Mesenteric fat pad (tissue), 1 donor: ENCODE data around the gene CALN1. TPM values are rescaled to one million over a fixed set of nuclear protein-coding genes. Genes with fewer than 3 reads are reported as not detected.

Experiments
- DNase-seq: peaks from one replicate; pipeline ENCODE4 v3.0.0-alpha.2; 2020; ENCODE audit warnings: low spot score
- total RNA-seq: library from RNA; stranded (reverse); fragmentation: NEBNext Ultra II Directional; extraction: Animal tissue kit (Norgen Biotek cat#: 25700); gene quantifications from one replicate; pipeline ENCODE4 v1.2.1, GENCODE V29; 2021
- donor health status: DM: yes; HTN: yes; CAD: no.

Gene CALN1
- total RNA-seq, 1 donor from 2014 or later, result not detected

DNA sequence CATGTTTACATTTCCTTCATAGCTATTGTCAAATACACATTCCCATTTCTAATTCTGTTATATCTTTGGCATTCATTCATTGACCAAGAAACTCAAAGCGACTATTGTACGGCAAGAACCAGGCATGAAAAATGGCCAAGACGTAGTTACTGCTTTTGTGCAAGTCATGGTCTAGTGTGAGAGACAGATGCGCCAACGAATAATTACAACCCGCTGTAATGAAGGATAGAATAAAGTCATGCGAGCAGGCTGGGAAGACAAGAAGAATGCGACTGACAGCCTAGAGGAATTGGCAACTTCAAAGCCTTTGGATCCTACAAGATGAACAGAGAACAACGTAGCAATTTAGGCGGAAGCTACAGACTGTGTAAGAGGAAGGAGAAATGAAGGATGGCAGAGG, 221.2 kb downstream of the CALN1 start:
- no peak for DNase-seq

DNA sequence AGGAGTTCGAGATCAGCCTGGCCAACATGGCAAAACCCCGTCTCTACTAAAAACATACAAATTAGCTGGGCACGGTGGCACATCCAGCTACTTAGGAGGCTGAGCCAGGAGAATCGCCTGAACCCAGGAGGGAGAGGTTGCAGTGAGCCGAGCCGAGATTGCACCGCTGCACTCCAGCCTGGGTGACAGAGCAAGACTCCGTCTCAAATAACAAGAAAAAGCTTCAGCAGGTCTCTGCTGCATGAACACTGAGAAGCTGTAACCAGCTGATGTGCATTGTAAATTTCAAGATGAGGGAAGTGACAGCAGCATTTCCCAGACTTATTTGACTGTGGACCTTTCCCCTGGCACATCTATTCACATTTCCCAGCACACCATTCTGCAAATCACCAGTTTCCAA, 222.0 kb downstream of the CALN1 start:
- no peak for DNase-seq

DNA sequence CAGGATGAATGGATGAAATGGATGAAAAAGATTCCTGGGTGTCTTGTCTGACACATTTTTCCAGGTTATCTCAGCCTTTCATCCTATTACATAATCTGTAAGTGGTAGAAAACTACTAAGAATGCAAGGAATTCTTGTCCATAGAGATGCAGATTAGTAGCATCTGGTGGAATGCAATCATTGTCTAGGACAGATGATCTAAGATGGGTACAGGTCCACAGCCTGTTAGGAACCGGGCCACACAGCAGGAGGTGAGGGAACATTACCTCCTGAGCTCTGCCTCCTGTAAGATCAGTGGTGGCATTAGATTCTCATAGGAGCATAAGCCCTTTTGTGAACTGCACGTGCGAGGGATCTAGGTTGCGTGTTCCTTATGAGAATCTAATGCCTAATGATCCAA, 225.0 kb downstream of the CALN1 start:
- no peak for DNase-seq

DNA sequence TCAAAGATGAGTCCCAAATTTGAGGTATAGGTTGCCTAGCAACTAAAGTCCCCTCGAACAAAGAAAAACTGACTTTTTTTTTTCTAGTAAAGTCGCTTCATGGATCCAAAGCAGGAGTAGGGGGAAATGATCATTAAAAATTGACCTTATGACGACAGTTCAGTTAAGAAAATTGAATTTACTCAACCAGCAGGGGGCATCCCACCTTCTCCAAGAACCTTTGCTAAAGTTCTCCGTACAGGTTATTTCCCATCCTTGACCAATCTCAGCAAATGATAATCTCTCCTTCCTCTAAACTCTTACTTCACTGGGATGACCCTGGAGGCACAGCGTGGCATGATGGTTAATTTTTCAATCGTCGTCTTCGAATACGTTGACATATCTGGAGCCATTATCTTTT, 228.3 kb downstream of the CALN1 start:
- no peak for DNase-seq

DNA sequence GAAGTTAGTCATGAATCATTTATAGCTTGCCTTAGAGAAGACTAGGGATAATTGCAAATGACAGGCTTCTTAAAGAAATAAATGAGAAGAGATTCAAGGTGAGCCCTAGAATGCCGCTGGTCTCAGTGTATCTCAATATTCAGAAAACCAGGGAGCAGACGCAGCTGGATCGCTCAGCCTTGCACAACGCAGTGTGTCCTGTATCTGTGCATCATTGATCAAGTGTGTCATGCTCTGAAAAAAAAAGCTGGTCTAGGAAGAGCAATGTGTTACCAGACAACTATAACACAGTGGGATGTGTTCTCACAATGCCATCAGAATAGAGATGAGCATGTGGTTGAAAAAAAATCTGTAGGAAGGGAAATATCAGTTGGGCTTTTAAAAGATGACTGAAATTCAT, 230.1 kb downstream of the CALN1 start:
- DNase-seq, result no peak

DNA sequence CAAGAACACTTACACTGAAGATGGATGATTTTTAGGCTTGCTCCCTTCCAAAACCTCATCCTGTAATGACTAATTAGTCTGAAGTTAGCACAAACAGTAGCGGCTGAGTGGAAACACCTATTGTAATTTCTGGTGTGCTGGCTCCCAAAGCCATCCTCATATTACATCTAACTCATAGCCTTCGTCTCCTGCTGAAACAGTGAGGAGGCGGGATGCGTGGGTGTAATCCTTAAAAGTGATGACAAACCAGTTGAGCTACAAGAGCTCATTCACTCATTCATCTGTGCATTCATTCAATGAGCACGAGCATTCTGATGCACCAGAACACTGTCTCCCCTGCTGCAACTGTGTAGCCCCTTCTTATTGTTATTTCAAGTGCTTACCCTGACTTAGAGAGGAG, 235.3 kb downstream of the CALN1 start:
- DNase-seq, result no peak

DNA sequence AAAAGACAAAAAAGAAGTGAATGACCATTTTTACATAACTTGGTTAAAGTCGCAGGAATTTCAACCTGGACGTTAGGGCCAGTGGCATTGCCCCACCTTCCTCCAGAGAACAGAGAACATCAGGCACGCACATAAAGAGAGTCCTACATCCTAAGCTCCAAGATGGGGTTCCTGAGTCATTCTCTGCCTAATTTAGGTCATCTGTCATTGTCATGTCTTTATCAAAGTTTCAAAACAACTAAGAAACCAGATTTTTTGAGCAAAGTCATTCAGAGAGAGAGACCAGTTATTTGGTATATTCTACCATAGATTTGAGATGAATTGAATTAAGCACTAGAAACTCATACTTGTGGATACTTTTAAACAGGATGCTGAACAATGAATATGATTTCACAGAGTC, 241.7 kb downstream of the CALN1 start:
- no peak for DNase-seq

DNA sequence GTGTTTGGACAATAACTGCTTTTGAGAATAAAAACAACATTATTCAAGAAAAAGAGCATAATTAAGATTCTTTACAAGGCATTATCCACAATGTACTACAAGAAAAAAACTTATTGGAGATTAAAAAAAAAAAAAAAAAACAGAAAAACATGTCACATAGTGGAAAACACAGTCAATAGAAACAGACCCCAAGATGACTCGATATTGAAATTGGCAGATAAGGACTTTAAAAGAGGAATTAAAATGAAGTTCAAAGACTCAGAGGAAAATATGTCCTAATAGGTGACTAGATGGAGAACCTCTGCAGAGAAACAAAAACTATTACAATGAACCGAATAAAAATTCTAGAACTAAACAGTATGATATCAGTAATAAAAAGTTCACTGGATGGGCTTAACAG, 248.9 kb downstream of the CALN1 start:
- DNase-seq, result no peak

DNA sequence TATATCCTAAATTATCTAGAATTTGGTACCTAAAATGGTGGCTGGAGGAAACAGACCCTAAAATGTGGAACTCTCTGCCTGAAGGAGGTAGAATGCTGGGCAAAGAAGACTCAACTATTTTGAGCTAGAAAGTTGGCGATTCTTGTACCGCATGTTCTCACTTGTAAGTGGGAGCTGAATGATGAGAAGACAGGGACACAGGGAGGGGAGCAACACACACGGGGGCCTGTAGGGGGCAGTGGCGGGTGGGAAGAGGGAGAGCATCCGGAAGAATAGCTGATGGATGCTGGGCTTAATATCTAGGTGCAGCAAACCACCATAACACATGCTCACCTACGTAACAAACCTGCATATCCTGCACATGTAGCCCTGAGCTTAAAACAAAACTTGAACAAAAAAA, 250.6 kb downstream of the CALN1 start:
- no peak for DNase-seq

DNA sequence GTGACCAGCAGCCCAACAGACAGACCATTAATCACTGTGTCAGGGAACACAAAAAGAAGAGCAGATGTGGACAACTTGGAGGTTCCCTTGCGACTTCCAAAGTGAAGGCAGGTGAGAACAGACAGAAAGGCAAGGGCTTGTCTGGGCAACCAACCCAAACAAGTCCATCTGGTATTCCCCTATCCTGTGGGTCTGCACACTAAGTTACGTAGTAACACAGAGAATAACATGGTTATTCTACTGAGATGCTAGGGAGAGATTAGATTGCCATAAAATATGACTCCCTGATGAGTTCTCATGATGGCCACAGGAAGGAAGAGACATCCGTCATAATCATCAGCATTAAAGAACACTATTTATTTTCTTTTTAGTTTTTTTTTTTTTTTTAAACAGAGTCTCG, 252.2 kb downstream of the CALN1 start:
- DNase-seq, result no peak

DNA sequence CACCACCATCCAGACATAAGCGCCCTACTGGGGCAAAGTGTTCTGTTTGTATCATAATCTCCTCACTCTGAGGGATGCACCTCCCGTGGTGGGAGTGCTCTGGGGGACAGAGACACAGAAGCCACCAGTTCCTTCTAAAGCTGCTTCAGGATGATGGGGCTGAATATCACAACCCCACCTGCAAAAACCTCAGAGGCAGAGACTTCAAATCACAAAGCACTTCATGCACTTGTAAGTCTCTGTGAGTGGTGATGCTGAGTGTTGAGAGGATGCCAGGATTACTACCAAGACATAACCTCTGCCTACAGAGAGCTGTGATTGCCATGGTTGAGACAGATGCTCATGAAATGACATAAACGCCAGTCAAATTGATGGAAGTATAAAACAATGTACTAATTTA, 255.5 kb downstream of the CALN1 start:
- DNase-seq, result no peak

DNA sequence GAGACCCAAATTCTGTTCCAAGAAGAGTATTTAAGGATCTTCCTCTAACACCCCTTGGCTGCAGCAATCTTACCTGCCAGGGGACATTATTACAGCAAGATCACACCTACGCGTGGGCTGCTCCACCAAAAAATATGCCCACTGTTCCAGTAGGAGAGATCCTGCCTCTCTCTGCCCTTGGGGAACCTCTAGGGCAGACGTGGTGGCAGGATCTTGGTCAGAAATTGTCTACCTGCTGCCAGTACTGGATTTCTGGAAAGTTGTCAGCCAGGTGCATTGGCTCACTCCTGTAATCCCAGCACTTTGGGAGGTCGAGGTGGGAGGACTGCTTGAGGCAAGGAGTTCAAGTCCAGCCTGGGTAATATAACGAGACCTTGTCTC, 259.0 kb downstream of the CALN1 start:
- DNase-seq, result no peak

DNA sequence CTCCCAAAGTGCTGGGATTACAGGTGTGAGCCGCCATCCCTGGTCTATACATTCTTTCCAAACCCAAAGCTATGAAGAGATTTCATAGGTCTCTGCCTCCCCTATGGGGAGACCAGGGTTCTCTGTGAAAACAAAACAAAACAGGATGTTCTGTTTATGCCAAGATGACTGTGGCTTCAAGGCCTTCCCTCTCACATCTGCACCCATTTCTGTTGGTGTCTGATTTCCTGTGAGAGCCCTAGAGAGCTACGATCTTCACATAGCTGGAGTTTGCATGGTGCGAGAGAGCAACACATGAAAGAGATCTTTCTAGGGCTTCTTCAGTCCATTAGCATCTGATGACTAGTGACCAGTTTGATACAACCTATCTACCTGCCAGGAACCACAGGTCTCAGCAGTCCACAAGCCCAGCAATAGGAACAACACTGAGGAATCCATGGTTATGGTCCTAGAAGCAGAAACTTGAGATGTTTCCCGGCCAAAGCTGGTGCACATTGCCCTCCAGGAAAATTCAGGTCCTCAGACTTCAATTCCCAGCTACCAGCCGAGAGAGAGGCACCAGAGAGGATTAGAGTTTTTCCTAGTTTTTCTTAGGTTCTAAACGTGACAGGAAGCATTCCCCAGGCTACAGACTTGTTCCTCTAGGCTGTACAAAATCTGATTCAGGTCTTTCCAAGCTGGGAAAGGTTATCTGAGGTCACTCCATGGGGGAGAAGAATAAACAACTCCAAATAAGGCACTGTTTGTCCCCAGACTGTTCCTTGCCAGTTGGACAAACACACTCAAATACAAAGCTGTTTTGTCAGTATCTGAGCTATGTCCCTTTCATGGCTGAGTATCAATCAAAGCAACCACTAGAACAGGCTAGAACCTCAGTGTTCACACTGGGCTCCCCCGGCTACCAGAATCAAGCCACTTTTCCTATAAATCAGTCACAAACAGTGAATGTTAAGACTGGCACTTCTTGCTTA, 259.7 kb downstream of the CALN1 start:
- no peak for DNase-seq

DNA sequence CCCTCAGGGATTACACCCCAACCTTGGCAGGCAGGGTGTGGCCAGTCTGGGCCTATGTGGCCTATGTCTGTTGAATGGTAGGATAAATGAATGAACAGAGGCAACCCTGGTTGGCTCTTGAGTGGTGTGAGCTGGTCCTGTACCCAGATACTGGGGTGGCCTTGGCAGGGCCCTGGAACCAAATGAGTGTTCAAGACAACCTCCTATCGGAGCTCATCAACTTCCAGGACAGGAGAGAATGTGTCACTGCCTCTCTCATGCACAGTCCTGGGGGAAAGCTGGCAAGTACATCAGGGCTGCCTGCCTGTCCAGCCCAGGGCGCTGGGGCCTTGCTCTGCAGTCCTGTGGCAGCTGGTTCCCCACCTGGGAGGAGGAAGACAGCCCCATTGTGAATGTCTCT, 271.6 kb downstream of the CALN1 start:
- no peak for DNase-seq

DNA sequence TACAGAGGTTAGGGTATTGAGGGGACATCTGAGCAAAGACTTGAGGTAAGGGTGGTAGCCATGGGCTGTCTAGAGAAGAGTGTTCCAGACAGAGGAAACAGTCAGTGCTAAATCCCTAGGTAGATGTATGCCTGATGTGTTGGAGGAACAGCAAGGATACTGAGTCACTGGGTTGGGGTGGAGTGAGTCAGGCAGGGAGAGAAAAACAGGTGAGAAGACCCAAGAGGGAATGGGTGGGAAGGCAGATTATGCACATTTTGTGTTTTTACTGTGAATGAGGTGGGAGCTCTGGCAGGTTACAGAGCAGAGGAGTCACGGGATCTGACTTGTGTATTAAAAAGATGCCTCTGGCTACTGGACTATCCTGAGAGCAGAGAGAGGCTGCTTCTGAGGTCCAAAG, 285.0 kb downstream of the CALN1 start:
- DNase-seq, result no peak

DNA sequence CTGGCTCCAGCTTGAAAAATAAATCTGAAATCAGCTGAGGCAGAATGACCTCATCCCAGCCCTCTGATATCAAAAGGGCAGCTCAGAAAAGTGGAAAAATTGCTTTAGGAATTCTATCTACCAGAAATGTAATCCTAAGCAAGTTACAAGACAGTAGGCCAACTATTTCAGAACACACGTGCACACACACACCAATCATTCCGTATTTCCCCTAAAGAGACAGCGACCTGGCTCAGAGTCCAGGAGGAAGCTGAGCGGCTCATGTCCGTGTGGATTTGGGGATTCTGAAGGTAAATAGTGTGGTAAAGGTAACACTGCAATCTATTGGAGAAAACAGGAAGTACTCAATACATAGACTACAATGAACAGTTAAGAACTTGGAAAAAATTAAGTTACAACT, 288.2 kb downstream of the CALN1 start:
- DNase-seq, result no peak

DNA sequence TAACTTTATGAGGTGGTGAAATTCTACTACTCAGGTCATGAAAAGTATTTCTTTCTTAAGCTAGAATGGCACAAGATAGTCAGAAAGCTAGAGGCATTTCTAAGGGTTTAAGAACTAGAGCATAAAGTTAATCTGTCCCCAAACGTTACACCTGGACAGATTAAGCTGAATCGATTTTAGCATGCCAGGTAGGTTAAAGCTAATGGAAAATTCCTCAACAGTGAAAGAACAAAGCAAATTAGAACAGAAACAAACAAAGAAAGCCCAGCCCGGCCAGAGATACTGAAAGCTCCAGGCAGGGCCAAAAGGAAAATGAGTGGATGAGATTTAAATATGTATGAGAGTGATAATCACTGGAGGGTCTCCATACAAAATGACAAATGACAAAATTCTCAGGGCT, 293.8 kb downstream of the CALN1 start:
- no peak for DNase-seq

DNA sequence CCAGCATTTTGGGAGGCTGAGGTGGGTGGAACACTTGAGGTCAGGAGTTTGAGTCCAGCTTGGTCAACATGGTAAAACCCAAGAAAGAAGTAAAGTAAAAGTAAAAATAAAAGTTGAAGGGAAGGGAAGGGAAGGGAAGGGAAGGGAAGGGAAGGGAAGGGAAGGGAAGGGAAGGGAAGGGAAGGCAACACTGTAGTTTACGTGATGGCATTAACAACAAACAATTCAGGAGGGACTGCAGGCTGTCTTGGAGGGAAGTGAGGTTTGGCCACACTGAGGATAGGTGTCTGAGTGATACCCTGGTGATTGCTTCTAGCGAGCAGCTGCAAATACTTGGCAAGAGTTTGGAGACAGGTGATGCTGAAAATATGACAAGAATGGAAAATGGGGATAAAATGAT, 298.0 kb downstream of the CALN1 start:
- no peak for DNase-seq

DNA sequence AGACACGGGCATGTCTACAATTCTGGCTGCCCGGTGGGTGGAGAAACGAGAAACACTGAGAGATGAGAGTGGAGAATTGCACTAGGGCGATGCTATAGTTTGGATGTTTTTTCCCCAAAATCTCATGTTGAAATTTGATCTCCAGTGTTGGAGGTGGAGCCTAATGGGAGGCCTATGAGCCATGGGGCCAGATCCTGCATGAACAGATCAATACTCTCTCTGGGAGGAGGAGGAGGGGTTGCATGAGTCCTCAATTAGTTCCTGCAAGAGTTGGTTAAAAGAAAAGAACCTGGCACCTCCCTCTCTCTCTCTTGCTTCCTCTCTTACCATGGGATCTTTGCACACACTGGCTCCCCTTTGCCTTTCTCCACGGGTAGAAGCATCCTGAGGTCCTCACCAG, 299.1 kb downstream of the CALN1 start:
- no peak for DNase-seq

DNA sequence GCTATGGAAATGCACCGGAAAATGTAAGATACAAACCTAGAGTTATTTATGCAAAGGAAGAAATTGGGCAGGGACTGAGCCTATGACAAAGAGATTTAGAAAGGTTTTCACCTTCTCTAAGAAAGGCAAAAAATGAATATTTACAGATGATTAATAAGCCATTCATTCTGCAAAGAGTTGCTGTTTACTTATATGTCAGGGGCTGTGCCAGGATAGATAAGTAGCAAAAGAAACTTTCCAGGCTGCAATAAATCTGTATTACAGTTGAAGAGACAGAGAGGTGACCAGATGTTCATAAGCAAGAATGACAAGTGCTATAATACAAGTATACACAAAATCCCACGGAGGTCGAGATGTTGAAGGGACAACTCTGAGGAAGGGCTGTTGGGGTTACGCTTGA, 299.6 kb downstream of the CALN1 start:
- DNase-seq, result no peak

DNA sequence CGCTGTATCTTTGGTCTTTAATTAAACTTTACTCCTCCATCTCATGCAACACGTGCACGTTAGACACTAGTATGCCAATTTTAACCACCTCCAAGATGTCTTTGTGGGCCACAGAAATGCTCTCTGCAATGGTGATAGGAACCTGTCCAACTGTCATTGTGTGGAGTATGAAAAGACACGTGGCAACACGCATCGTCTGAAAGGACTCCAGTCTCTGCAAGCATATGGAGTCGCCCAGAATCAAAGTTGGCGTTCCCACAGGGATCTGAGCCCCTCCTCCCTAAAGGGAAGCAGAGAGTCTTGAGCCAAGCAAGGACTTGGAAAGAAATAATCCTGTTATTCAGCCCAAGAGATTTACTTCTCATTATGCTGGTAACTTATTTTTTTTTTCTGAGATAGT, 301.1 kb downstream of the CALN1 start:
- no peak for DNase-seq

DNA sequence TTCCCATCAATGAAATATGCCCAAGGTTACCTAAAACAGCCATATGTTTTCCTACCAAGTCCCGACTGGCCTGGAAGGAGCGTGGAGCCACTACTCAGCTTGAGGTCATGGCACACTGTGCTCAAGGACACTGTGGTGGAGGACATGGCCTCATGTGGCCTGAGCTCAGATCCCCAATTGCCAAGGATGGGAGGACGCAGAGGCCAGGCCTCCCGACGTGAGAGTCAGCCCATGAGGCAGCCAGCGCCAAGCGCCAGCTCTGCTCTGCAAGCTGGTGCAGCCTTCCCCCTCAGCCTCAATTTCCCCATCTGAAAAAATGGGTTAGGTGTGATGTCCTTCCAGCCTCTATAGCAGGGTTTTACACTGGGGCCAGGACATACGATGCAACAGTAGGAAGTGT, 302.6 kb downstream of the CALN1 start:
- DNase-seq, result no peak

DNA sequence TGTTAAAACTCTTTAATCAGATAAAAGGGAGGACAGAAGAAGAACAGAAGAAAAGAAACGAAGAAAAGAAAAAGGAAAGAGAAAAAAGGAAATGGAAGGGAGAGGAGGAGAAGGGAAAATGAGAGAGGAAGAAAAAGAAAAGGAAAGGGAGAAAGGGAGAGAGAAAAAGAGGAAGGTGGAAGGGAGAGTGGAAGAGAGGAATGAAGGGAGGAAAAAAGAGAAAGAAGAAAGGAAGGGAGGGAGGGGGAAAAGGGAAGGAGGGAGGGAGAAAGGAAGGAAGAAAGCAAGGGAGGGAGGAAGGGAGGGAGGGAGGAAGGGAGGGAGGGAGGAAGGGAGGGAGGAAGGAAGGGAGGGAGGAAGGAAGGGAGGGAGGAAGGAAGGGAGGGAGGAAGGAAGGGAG, 305.7 kb downstream of the CALN1 start:
- no peak for DNase-seq

DNA sequence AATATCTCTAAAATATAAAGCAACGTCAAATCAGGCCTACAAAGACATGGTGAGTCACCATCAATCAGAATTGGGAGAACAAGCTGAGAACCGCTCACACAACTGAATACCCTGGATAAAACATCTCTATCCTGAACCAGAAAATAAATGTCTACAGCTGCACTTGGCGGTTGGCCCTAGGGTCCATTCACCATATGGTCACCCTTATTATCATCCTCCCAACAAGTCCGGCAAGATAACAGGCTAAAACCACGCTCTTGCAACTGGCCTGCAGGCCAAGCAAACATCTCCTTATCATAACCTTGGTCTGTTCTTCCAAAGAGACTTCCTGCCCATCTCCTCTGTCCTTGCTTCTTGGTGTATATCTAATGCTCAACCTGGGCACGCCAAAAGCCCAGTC, 310.7 kb downstream of the CALN1 start:
- no peak for DNase-seq
